Cardiac fibroblast (primary cell): ENCODE results near the gene TTN.
A peak's percentile ranks its signal among the peaks of the same experiment; 100 is the strongest.

Experiments used
- DNase-seq, 2 donors: peaks; one replicate each; pipeline versions ENCODE4 v3.0.0 to v3.0.0-alpha.2; 2010; ENCODE audit warnings: low read depth in 2 of 2
- H3K4me3 ChIP-seq, 2 donors: replicated peaks in 1 of 2; 1 replicate in 1 of 2; 2 replicates in 1 of 2; pipeline ENCODE4 v1.5.1; 2011; ENCODE audit warnings: low read depth in 2 of 2, low read length in 2 of 2, mild to moderate bottlenecking in 2 of 2, moderate library complexity in 1 of 2
- TF ChIP-seq, protein P1 (sequence below): IDR thresholded peaks from one replicate; pipeline ENCODE4 v1.5.1; 2011; ENCODE audit warnings: low read depth, mild to moderate bottlenecking, low read length, inconsistent platforms

Gene TTN

DNA sequence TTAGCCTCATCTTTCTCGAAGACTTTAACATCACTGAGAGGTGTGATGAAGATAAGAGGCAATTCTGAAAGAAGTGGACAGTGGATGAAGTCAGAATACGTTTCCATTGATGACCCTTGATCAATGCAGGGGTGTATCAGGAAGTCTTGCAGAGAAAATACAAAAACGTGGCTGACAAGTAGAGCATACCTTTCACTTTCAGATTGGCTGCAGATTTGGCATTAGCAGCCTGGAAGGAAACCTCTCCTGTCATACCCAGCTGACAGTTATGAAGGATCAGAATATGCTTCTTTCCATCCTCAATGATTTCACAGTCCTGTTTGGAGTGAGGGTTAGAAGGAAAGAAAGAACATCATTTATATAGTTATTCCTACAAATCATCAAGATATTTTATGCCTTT, 174.5 kb downstream of the TTN start:
- TF ChIP-seq, protein P1, sequence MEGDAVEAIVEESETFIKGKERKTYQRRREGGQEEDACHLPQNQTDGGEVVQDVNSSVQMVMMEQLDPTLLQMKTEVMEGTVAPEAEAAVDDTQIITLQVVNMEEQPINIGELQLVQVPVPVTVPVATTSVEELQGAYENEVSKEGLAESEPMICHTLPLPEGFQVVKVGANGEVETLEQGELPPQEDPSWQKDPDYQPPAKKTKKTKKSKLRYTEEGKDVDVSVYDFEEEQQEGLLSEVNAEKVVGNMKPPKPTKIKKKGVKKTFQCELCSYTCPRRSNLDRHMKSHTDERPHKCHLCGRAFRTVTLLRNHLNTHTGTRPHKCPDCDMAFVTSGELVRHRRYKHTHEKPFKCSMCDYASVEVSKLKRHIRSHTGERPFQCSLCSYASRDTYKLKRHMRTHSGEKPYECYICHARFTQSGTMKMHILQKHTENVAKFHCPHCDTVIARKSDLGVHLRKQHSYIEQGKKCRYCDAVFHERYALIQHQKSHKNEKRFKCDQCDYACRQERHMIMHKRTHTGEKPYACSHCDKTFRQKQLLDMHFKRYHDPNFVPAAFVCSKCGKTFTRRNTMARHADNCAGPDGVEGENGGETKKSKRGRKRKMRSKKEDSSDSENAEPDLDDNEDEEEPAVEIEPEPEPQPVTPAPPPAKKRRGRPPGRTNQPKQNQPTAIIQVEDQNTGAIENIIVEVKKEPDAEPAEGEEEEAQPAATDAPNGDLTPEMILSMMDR = no peak
- no peak overlapping the region for H3K4me3 ChIP-seq
- DNase-seq = no peak

DNA sequence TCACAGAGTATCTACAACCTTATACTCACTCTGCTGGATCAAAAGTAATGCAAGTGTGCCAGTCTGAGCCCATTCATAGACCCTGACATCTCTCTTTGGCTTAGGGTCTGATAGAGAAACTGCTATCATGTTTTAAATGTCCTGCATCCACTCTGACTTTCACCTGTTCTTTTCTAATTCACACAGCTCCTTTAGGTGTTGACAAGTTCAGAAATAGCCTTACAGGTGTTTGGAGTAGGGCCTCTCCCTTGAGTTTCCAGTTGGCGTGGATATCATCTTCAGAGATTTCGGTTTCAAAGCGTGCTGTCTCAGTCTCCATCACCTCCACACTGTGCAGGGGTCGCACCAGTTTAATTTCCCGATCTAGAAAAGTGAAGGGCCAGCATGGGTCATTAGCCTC, 176.6 kb downstream of the TTN start:
- TF ChIP-seq, protein P1 = no peak
- no peak for DNase-seq
- H3K4me3 ChIP-seq = no peak overlapping the region

DNA sequence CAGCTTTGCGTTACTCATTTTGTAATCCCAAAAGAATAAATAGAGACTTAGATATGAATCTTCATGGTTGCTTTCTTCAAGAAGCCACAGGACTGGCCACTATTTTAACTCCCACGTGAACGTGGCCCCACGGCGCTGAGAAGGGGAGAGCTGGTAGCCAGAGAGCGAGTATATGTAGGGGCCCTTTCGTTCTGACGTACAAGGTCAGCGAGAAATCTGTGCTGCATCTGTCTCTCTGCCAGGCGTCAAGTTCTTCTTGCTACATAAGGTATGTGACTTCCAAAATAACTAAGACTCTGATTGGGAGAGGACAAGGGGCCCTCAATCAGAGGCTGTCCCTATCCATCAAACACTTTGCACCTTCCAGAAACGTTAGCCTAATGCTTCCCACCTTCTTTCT, 177.8 kb downstream of the TTN start:
- TF ChIP-seq, protein P1 = no peak
- no peak overlapping the region for H3K4me3 ChIP-seq
- no peak for DNase-seq

DNA sequence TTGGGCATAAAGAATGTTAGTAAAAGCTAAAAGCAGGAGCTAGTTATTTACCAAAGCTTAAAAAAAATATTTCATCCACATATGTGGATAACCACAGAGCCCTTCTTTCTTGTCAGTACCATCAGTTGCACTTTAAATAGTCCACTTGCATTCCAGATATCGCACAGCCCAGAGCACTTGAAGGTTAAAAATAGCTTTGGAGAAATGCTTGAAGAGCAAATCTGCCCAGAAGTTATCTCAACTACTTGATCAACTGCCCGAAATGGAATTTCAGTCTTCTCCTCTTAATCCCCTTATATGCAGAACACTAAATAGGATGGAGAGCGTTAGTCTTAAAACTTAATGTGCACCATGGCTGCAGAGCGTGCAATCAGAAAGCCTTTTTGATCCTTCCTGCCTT, 178.6 kb downstream of the TTN start:
- TF ChIP-seq, protein P1 = no peak
- no peak overlapping the region for H3K4me3 ChIP-seq
- peak in 1 of 2 donors; percentile 34 for DNase-seq

DNA sequence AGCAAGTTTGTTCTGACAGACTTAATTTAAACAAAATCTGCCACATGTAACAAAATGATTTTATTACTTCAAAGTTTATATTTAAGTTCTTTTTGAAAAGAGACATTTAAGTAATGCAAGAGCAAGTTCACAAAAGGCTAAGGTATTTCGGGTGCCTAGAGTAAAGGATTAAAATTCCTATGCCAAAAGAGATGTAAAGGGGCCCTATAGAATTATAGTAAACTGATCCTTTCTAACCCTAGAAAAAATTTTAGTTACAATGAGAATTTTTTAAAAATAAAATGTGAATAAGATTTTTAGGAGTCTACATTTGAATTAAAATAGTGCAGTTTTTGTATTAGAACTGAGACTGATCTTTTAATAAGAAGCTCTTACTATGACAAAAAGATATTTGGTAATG, 179.8 kb downstream of the TTN start:
- TF ChIP-seq, protein P1 = no peak
- no peak for DNase-seq
- H3K4me3 ChIP-seq = no peak overlapping the region

DNA sequence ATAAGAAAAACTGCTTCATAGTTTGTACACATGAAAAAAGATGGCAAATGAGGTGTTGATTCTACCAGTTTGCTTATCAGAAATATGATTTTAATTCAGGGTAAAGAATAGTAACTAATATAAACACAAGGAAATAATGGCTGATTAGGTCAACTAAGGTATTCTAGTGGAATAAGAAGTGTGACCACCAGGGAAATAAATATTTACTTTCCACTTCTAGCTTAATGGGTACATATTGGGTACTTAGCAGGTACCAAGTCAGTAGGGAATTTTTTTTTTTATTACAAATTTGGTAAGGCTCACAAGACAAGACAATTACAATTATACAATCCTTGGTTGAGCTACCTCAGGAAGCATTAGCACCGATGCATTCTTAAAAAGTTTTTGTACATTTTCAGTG, 191.3 kb downstream of the TTN start:
- no peak for DNase-seq
- H3K4me3 ChIP-seq = no peak overlapping the region
- TF ChIP-seq, protein P1 = no peak

DNA sequence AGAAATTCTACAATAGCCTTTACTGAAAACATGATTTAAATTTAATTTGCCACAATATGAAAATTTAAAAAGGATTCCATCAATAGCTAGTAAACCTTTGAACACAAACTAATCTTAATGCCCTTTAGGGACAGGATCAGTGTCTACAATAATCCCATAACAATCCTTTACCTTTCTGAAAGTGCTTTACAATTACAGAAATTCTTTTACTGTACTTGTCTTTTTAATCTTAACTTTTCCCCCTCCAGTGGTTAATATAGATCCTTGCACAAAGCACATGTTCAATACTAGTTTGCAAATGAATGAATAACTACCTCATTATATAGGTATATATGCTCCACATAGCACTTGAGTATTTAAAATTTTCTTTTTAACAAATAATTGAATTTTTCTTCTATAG, 204.3 kb downstream of the TTN start:
- TF ChIP-seq, protein P1 = no peak
- no peak for DNase-seq
- H3K4me3 ChIP-seq = no peak overlapping the region
